Measurements from ENCODE around the gene ACSF2.

The ACSF2 gene

GRCh38 chr17:50466371-50467113 is 40.5 kb downstream of the ACSF2 start:
- no peak overlapping the region for H3K27ac ChIP-seq
- H3K27me3 ChIP-seq: peaks cover 54% of the 10 kb centered on the region
- peaks cover 0 to 4% of the 10 kb centered on the region in 2 experiments for H3K4me1 ChIP-seq (ENCODE audit: control insufficient read depth in 1 of 2, insufficient read depth in 1 of 2, low read depth in 1 of 2, low read length in 1 of 2)
- no peak overlapping the region for H3K4me3 ChIP-seq (ENCODE audit: low read depth in 1 of 2, low read length in 1 of 2)
- no peaks in the 10 kb centered on the region for H3K36me3 ChIP-seq
- no peak for TF ChIP-seq CTCF (IDR thresholded peaks at IDR 0.05)
- H3K9me3 ChIP-seq: no peaks in the 10 kb centered on the region

GRCh38 chr17:50467114-50467854 is 41.3 kb downstream of the ACSF2 start:
- Histone ChIP-seq H3K27me3 (peaks cover 61% of the 10 kb centered on the region), H3K4me1 (ENCODE audit: control insufficient read depth in 1 of 2, insufficient read depth in 1 of 2, low read depth in 1 of 2, low read length in 1 of 2) (peaks cover 0 to 4% of the 10 kb centered on the region in 2 experiments), H3K27ac (no peak overlapping the region), H3K36me3 (no peaks in the 10 kb centered on the region), H3K9me3 (no peaks in the 10 kb centered on the region), H3K4me3 (ENCODE audit: low read depth in 1 of 2, low read length in 1 of 2) (no peak overlapping the region)
- no peak for TF ChIP-seq CTCF (IDR thresholded peaks at IDR 0.05)

- no peak overlapping the region for H3K27ac ChIP-seq
- no peak overlapping the region for H3K4me3 ChIP-seq (ENCODE audit: low read depth in 1 of 2, low read length in 1 of 2)
- peaks cover 0 to 4% of the 10 kb centered on the region in 2 experiments for H3K4me1 ChIP-seq (ENCODE audit: control insufficient read depth in 1 of 2, insufficient read depth in 1 of 2, low read depth in 1 of 2, low read length in 1 of 2)
- peaks cover 66% of the 10 kb centered on the region for H3K27me3 ChIP-seq
- H3K9me3 ChIP-seq: no peaks in the 10 kb centered on the region
- no peak for TF ChIP-seq CTCF (IDR thresholded peaks at IDR 0.05)
- H3K36me3 ChIP-seq: no peaks in the 10 kb centered on the region
These were observed 41.9 kb downstream of the ACSF2 start for GRCh38 chr17:50467855-50468303.

- Histone ChIP-seq H3K27me3 (peaks cover 68% of the 10 kb centered on the region), H3K27ac (no peak within 1 kb of the TSS), H3K9me3 (no peaks in the 10 kb centered on the region), H3K4me3 (ENCODE audit: low read depth in 1 of 2, low read length in 1 of 2) (no peak within 1 kb of the TSS), H3K36me3 (no peaks in the 10 kb centered on the region), H3K4me1 (ENCODE audit: control insufficient read depth in 1 of 2, insufficient read depth in 1 of 2, low read depth in 1 of 2, low read length in 1 of 2) (peaks cover 0 to 4% of the 10 kb centered on the region in 2 experiments)
- TF ChIP-seq CTCF (IDR thresholded peaks at IDR 0.05): no peak
These were observed 42.5 kb downstream of the ACSF2 start, which contains the start of gene CHAD for GRCh38 chr17:50468304-50469207. TSS of gene CHAD (minus strand) at chr17:50468880. CDS start at chr17:50468813, 67 bp downstream.

GRCh38 chr17:50469208-50469605 is 43.2 kb downstream of the ACSF2 start:
- no peak overlapping the region for H3K4me3 ChIP-seq (ENCODE audit: low read depth in 1 of 2, low read length in 1 of 2)
- peaks cover 71% of the 10 kb centered on the region for H3K27me3 ChIP-seq
- H3K4me1 ChIP-seq (ENCODE audit: control insufficient read depth in 1 of 2, insufficient read depth in 1 of 2, low read depth in 1 of 2, low read length in 1 of 2): peaks cover 0 to 4% of the 10 kb centered on the region in 2 experiments
- no peaks in the 10 kb centered on the region for H3K36me3 ChIP-seq
- H3K9me3 ChIP-seq: no peaks in the 10 kb centered on the region
- TF ChIP-seq CTCF (IDR thresholded peaks at IDR 0.05): no peak
- H3K27ac ChIP-seq: no peak overlapping the region
